HepG2 (cell line): ENCODE data around the gene NXNL2.

Experiments
- AFF4 ChIP-seq: sonication (generic); formaldehyde crosslinking; IDR thresholded peaks from 2 replicates; pipeline ENCODE4 v1.4.0; 2020; ENCODE audit warnings: missing genetic modification reagents
- CTCF ChIP-seq: sonication (generic); formaldehyde crosslinking; IDR thresholded peaks from 2 replicates; pipeline ENCODE4 v1.5.0; 2020; ENCODE audit warnings: mild to moderate bottlenecking, missing genetic modification reagents, moderate library complexity
- EZH2 ChIP-seq: conservative IDR thresholded peaks from 2 replicates; pipeline ENCODE4 v1.6.1; 2012; ENCODE audit warnings: mild to moderate bottlenecking, low read depth, low read length, moderate library complexity
- HOMEZ ChIP-seq: IDR thresholded peaks from 2 replicates; pipeline ENCODE4 v1.6.1; 2016; ENCODE audit warnings: low read depth
- PHF8 ChIP-seq: sonication (generic); formaldehyde crosslinking; IDR thresholded peaks from 2 replicates; pipeline ENCODE4 v1.5.0; 2020; ENCODE audit warnings: missing genetic modification reagents
- POLR2A ChIP-seq, 2 experiments: IDR thresholded peaks; 2 replicates each; pipeline ENCODE4 v1.6.1; 2011; ENCODE audit warnings: low read depth in 2 of 2, low read length in 2 of 2, mild to moderate bottlenecking in 1 of 2, moderate library complexity in 1 of 2; ENCODE audit not compliant: insufficient read depth in 1 of 2
- SNRNP70 ChIP-seq: fragments of 200-400 bp; formaldehyde crosslinking; IDR thresholded peaks from 2 replicates; pipeline ENCODE4 v1.6.1; 2017; ENCODE audit warnings: mild to moderate bottlenecking, low read depth, low read length, moderate library complexity
- TCF7 ChIP-seq: sonication (generic); IDR thresholded peaks from 2 replicates; pipeline ENCODE4 v1.6.1; 2016; ENCODE audit warnings: antibody characterized with exemption, low read depth
- ZBTB7B ChIP-seq: sonication (generic); formaldehyde crosslinking; IDR thresholded peaks from 2 replicates; pipeline ENCODE4 v1.4.0; 2020; ENCODE audit warnings: missing genetic modification reagents
- ZNF274 ChIP-seq: sonication (generic); formaldehyde crosslinking; IDR thresholded peaks from 2 replicates; pipeline ENCODE4 v1.5.1; 2020; ENCODE audit warnings: mild to moderate bottlenecking, missing genetic modification reagents
- ZNF280D ChIP-seq: sonication (generic); formaldehyde crosslinking; IDR thresholded peaks from 2 replicates; pipeline ENCODE4 v1.5.1; 2020; ENCODE audit warnings: mild to moderate bottlenecking, missing genetic modification reagents

GRCh38 chr9:88528080-88528790 lies 6.7 kb upstream of the NXNL2 start:
- no peak for TF ChIP-seq CTCF (CRISPR knock-in tag)
- no peak for TF ChIP-seq HOMEZ (CRISPR knock-in tag)
- no peak for TF ChIP-seq TCF7
- no peak for TF ChIP-seq ZNF280D (CRISPR knock-in tag)
- no peak for TF ChIP-seq EZH2
- no peak for TF ChIP-seq ZNF274 (CRISPR knock-in tag)
- no peak for TF ChIP-seq POLR2A (IDR thresholded peaks at IDR 0.05; ENCODE audit: insufficient read depth in 1 of 2, low read depth in 2 of 2, low read length in 2 of 2)
- no peak for TF ChIP-seq AFF4 (CRISPR knock-in tag)
- TF ChIP-seq ZBTB7B (CRISPR knock-in tag): no peak
- no peak for TF ChIP-seq SNRNP70
- TF ChIP-seq PHF8 (CRISPR knock-in tag): no peak
